ENCODE measurements around the gene MAP7. TPM values are rescaled to one million over a fixed set of nuclear protein-coding genes. Genes with fewer than 3 reads are reported as not detected.

The MAP7 gene
- total and polyA plus RNA-seq, 2 donors (not counting 3 experiments of a cell fraction or from before 2014, with no cell fraction given), result 0.07 to 0.42 TPM

GRCh38 chr6:136383268-136383937 is 166.8 kb downstream of the MAP7 start:
- no TSS peak for BruUV-seq (replicated peaks)
- no peak for FAIRE-seq

GRCh38 chr6:136382676-136383252 is 167.5 kb downstream of the MAP7 start:
- POLR2A ChIA-PET, result no interaction called here
- H3K4me2 ChIP-seq (ENCODE audit: insufficient read depth, low read length), result no peak overlapping the region
- no peaks in the 10 kb centered on the region for H3K9me3 ChIP-seq (replicated peaks; ENCODE audit: control insufficient read depth, insufficient read depth, low read length)
- H3K27ac ChIP-seq (ENCODE audit: insufficient read depth, low read depth, low read length), result no peak overlapping the region
- H3K9ac ChIP-seq (replicated peaks; ENCODE audit: extremely low read depth, insufficient read depth, low read length), result no peak overlapping the region
- no peaks in the 10 kb centered on the region for H3K9me1 ChIP-seq (replicated peaks; ENCODE audit: control insufficient read depth, extremely low read depth, insufficient read depth, low read length)
- H3K4me3 ChIP-seq (replicated peaks in 1 of 3; ENCODE audit: insufficient read depth in 1 of 3, low read depth in 1 of 3, low read length in 3 of 3), result no peak overlapping the region
- dilution Hi-C loops (cut with MboI; ENCODE audit: extremely low pct_ligation_motif_present, low sequenced_read_pairs) (no loop called here), intact Hi-C loops (cut with micrococcal nuclease) (no loop called here)
- no peaks in the 10 kb centered on the region for H4K20me1 ChIP-seq (replicated peaks; ENCODE audit: control insufficient read depth, extremely low read depth, insufficient read depth, low read length)
- no peaks in the 10 kb centered on the region for H3K79me2 ChIP-seq (ENCODE audit: control insufficient read depth, insufficient read depth, low read length)
- no peaks in the 10 kb centered on the region for H3K4me1 ChIP-seq (ENCODE audit: control insufficient read depth, extremely low read depth, insufficient read depth, low read length)
- H3K27me3 ChIP-seq (ENCODE audit: control insufficient read depth in 2 of 2, insufficient read depth in 2 of 2, low read length in 2 of 2), result peaks cover 0 to 2% of the 10 kb centered on the region in 2 experiments
- DNase-seq (ENCODE audit: low read depth, low spot score) (no peak), FAIRE-seq (no peak)
- H3K36me3 ChIP-seq (ENCODE audit: control insufficient read depth in 2 of 2, extremely low read depth in 1 of 2, insufficient read depth in 2 of 2, low read length in 2 of 2), result no peaks in the 10 kb centered on the region
- CTCF ChIA-PET, result no interaction called here
- TF ChIP-seq EZH2 (IDR thresholded peaks at IDR 0.05; ENCODE audit: borderline replicate concordance, low read depth, low read length, severe bottlenecking) (no peak), POLR2AphosphoS5 (IDR thresholded peaks at IDR 0.05; ENCODE audit: insufficient read depth, low read depth, low read length) (no peak), CTCF (IDR thresholded peaks at IDR 0.05; ENCODE audit: extremely low read depth in 1 of 2, insufficient read depth in 1 of 2, low read depth in 1 of 2, low read length in 2 of 2) (no peak), MAX (IDR thresholded peaks at IDR 0.05; ENCODE audit: insufficient read depth, insufficient read length) (no peak), JUN (IDR thresholded peaks at IDR 0.05; ENCODE audit: borderline replicate concordance, insufficient read depth, insufficient read length, low read depth) (no peak), FOS (IDR thresholded peaks at IDR 0.05; ENCODE audit: borderline replicate concordance, insufficient read depth, low read length) (no peak), POLR2A (IDR thresholded peaks at IDR 0.05; ENCODE audit: low read depth, low read length) (no peak), MYC (IDR thresholded peaks at IDR 0.05; ENCODE audit: low read depth, low read length) (no peak), GATA2 (IDR thresholded peaks at IDR 0.05; ENCODE audit: insufficient read depth, insufficient read length, low read depth, low read length) (no peak)
- no peak overlapping the region for H2AFZ ChIP-seq (ENCODE audit: low read depth, low read length)
- BruUV-seq (replicated peaks), result no TSS peak

More at GRCh38 chr6:136383268-136383937, 166.8 kb downstream of the MAP7 start:
- no peak for DNase-seq (ENCODE audit: low read depth, low spot score)
- no peak overlapping the region for H3K4me3 ChIP-seq (replicated peaks in 1 of 3; ENCODE audit: insufficient read depth in 1 of 3, low read depth in 1 of 3, low read length in 3 of 3)
- CTCF ChIA-PET, result no interaction called here
- intact Hi-C loops (cut with micrococcal nuclease), result no loop called here
- POLR2A ChIA-PET, result no interaction called here
- H3K4me2 ChIP-seq (ENCODE audit: insufficient read depth, low read length), result no peak overlapping the region
- no peaks in the 10 kb centered on the region for H3K36me3 ChIP-seq (ENCODE audit: control insufficient read depth in 2 of 2, extremely low read depth in 1 of 2, insufficient read depth in 2 of 2, low read length in 2 of 2)
- H3K27me3 ChIP-seq (ENCODE audit: control insufficient read depth in 2 of 2, insufficient read depth in 2 of 2, low read length in 2 of 2), result peaks cover 0 to 2% of the 10 kb centered on the region in 2 experiments
- dilution Hi-C loops (cut with MboI; ENCODE audit: extremely low pct_ligation_motif_present, low sequenced_read_pairs), result no loop called here
- no peaks in the 10 kb centered on the region for H3K9me1 ChIP-seq (replicated peaks; ENCODE audit: control insufficient read depth, extremely low read depth, insufficient read depth, low read length)
- no peaks in the 10 kb centered on the region for H3K9me3 ChIP-seq (replicated peaks; ENCODE audit: control insufficient read depth, insufficient read depth, low read length)
- TF ChIP-seq MYC (IDR thresholded peaks at IDR 0.05; ENCODE audit: low read depth, low read length) (no peak), JUN (IDR thresholded peaks at IDR 0.05; ENCODE audit: borderline replicate concordance, insufficient read depth, insufficient read length, low read depth) (no peak), GATA2 (IDR thresholded peaks at IDR 0.05; ENCODE audit: insufficient read depth, insufficient read length, low read depth, low read length) (no peak), EZH2 (IDR thresholded peaks at IDR 0.05; ENCODE audit: borderline replicate concordance, low read depth, low read length, severe bottlenecking) (no peak)
- H3K9ac ChIP-seq (replicated peaks; ENCODE audit: extremely low read depth, insufficient read depth, low read length), result no peak overlapping the region
- H2AFZ ChIP-seq (ENCODE audit: low read depth, low read length), result no peak overlapping the region
- no peaks in the 10 kb centered on the region for H3K79me2 ChIP-seq (ENCODE audit: control insufficient read depth, insufficient read depth, low read length)
- H3K4me1 ChIP-seq (ENCODE audit: control insufficient read depth, extremely low read depth, insufficient read depth, low read length), result no peaks in the 10 kb centered on the region
- H3K27ac ChIP-seq (ENCODE audit: insufficient read depth, low read depth, low read length), result no peak overlapping the region
- no peaks in the 10 kb centered on the region for H4K20me1 ChIP-seq (replicated peaks; ENCODE audit: control insufficient read depth, extremely low read depth, insufficient read depth, low read length)
